HG03575 (cell line): ENCODE measurements around the gene PRCD.
A peak's percentile ranks its signal among the peaks of the same experiment; 100 is the strongest.
"Not testable (repeated sequence)": the region's sequence is repeated elsewhere in the genome, so short reads cannot be mapped to it uniquely, and the experiment has no call there.

Source experiments
- ATAC-seq: cut with Tn5 transposase; IDR thresholded peaks from one replicate; pipeline ENCODE4 v1.9.1; 2021; ENCODE audit not compliant: unreplicated experiment, insufficient number of reproducible peaks, low FRiP score; ENCODE audit errors: extremely low read depth

PRCD gene

GRCh38 chr17:76549215-76549518, 9.3 kb downstream of the PRCD start:
- no peak for ATAC-seq

GRCh38 chr17:76549539-76549938, 9.7 kb downstream of the PRCD start:
- ATAC-seq = no peak

- ATAC-seq = no peak
Measured at GRCh38 chr17:76550712-76551615, 11.1 kb downstream of the PRCD start.

- no peak for ATAC-seq
Measured at GRCh38 chr17:76551685-76552084, 11.8 kb downstream of the PRCD start.

- ATAC-seq = no peak
Measured at GRCh38 chr17:76553178-76553908, 13.5 kb downstream of the PRCD start.

GRCh38 chr17:76554131-76554530, 14.3 kb downstream of the PRCD start:
- no peak for ATAC-seq

- ATAC-seq = no peak
Measured at GRCh38 chr17:76556765-76557367, 17.0 kb downstream of the PRCD start.

- ATAC-seq = peak; percentile 56
Measured at GRCh38 chr17:76557368-76558197, 17.7 kb downstream of the PRCD start.

- ATAC-seq = no peak
Measured at GRCh38 chr17:76558198-76559095, 18.6 kb downstream of the PRCD start.

- ATAC-seq = not testable (repeated sequence)
Measured at GRCh38 chr17:76559460-76559859, 19.6 kb downstream of the PRCD start.

GRCh38 chr17:76560036-76560876, 20.4 kb downstream of the PRCD start:
- no peak for ATAC-seq

GRCh38 chr17:76560877-76561221, 21.0 kb downstream of the PRCD start:
- ATAC-seq = no peak

- ATAC-seq = no peak
Measured at GRCh38 chr17:76561332-76561731, 21.5 kb downstream of the PRCD start.

GRCh38 chr17:76561799-76562268, 22.0 kb downstream of the PRCD start:
- ATAC-seq = no peak

- ATAC-seq = no peak
Measured at GRCh38 chr17:76562734-76563148, 22.9 kb downstream of the PRCD start.

- not testable (repeated sequence) for ATAC-seq
Measured at GRCh38 chr17:76563359-76563758, 23.5 kb downstream of the PRCD start.

GRCh38 chr17:76564991-76565727, 25.3 kb downstream of the PRCD start:
- ATAC-seq = not testable (repeated sequence)
